Stimulated activated naive CD8-positive, alpha-beta T cell treated with anti-CD3 and anti-CD28 coated beads, Interleukin-15, Interleukin-2, amounts not matched to agents 100 U/mL and 50 U/mL, for 24 hours (primary cell): ENCODE data around the gene NR6A1.

Experiments used
- ATAC-seq: fragments of 150-1000 bp; cut with Tn5 transposase; one replicate; pipeline ENCODE4 v1.10.0; 2021
- DNase-seq: peaks from one replicate; pipeline ENCODE4 v3.0.0; 2021

NR6A1 gene

DNA sequence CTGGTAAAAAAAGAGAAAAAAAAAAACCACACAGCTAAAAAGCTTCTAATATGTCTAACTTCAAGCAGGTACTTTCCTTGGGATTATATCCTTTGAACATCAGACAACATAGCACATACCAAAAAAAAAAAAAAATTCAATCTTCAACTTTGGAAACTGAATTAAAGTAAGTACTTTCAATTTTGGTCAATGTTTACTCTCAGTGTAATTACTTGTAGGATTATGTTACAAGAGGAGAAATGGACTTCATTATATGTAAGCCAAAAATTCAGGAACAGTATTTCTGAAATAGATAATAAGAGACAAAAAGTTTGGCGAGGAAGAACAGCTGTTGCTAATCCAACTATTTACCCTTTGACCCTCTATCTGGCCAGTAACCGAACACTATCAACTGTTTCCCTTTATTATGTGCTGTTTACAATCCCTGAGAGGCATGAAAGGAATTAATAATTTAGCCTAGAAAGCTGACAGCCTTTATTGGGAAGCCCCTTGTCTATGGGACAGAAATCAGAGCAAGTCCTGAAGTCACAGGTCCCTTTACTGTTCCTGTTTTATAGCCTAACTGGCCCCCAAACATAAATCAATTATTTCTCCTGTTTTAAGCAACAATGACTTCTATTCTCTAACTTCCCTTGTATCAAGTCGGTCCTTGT is 46.6 kb downstream of the NR6A1 start:
- ATAC-seq = no peak
- DNase-seq = no peak

DNA sequence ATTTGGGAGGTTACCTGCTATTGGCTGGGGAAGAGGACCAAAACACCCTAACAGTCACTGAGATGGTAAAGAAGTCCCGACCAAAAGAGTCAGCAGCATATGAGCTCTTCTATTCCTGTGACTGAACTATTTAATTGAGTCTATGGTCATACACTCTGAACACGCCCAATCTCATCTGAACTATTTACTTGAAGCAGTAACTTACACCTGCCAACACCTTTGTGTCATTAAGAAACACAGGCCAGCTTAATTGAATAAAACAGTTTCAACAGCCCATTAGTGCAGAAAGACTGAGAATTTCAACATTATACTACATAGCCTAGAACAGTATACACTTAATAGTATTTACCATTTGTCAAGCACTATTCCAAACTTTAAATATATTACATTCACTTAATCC is 47.8 kb downstream of the NR6A1 start:
- ATAC-seq = no peak
- DNase-seq = no peak

DNA sequence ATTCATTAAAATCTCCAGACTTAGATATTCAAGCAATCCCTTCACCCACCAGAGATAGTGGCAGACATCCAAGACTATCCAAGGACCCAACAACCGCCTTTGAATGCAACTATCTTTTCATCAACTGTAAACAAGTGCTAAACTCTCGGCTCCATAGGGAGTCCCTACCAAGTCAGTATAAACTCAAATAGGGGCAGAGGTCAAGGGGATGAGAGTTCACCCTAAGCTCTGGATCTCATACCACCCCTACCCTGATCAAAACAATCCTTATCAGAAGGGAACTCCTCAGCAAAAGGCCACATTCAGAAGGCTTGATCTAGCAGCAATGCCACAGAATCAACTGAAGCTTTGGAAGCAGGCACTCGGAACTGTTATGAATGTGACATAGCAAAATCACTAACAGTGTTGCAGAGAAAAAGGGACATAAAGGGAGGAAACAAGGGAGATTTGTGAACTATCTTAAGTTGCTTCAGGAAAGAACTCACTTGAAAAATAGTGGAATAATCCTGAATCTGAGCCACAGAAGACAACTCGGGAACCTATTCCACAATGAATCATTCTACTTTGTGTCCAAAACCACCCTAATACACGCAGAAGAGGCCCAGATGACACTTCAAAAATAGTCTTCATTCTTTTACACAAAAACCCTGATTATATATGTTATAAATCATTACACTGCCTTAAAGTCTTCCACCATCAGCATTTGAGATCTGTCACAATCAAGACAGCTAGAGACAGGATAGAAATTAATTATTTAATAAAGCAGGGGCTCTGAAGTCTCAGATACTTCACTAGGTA is 49.8 kb downstream of the NR6A1 start:
- DNase-seq = no peak
- no peak for ATAC-seq

DNA sequence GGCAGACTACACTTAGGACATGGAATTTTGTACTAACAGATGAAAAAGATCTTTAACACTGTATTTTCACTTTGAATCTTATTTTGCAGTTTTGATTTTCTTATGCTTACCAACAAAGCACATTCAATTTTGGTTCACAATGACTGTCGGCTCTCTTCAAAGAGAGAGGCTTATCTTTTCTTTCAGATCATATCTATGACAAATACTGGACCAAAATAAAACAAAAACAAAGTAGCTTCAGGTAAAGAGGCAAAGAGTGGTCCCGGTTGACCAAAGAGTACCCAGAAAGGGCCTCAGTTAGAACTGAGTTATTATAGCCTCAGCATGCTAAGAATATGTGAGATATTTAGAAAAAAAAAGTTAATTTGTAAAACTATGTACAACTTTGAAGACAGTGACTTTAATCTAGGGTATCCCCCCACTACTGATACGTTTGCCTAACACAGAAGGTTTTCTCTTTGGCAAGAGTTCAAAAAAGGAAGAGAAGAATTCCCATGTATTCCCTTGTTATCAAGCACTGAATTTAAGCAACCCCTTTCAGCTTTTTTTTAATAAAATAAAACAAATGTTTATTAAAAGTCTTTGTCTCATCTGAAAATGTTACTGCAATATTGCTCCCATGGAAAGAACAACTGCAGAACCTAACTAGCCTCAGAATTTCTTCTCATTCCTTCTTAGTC is 50.5 kb downstream of the NR6A1 start:
- DNase-seq = no peak

DNA sequence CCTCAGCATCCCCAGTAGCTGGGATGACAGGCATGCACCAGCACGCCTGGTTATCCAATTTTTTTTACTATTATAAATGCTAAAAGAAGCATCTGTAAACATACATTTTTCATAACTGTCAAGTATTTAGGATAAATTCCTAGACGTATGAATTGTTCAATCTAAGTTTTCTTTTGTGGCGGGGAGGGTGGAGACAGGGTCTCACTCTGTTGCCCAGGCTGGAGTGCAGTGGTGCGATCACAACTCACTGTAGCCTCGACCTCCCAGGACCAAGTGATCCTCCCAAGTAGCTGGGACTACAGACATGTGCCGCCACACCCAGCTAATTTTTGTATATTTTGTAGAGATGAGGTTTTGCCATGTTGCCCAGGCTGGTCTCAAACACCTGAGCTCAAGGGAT is 52.2 kb downstream of the NR6A1 start:
- no peak for ATAC-seq
- DNase-seq = no peak

More for the DNA sequence above, 50.5 kb downstream of the NR6A1 start:
- no peak for ATAC-seq

DNA sequence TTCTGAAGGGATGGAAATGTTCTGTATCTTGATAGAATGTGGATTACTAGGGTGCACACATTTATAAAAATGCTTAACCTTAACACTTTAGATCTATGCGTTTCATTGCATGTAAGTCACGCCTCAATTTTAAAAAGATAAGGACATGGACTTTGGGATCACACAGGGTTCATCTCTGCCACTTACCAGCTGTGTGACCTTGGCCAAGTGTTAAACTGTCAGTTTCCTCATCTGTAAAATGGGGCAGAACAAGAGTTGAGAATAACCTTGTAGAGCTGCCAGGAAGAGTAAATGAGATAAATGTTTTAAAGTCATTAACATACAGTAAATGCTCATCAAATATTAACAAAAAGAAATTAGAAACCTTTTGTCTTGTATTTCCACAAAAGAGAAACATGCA is 53.5 kb downstream of the NR6A1 start:
- ATAC-seq = no peak
- no peak for DNase-seq

DNA sequence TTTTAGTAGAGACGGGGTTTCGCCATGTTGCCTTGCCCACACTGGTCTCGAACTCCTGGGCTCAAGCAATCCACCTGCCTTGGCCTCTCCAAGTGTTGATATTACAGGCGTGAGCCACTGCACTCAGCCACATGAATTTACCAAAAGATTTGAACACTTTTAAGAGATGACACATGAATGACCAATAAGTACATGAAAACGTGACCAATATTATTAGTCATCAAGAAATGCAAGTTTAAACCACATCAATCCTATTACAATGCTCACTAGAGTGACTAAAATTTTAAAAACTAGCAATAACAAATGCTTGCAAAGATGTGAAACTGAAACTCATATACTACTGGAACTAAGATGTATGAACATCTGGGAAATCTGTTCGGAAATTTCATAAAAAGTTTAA is 54.3 kb downstream of the NR6A1 start:
- no peak for DNase-seq
- ATAC-seq = peak; percentile 58

DNA sequence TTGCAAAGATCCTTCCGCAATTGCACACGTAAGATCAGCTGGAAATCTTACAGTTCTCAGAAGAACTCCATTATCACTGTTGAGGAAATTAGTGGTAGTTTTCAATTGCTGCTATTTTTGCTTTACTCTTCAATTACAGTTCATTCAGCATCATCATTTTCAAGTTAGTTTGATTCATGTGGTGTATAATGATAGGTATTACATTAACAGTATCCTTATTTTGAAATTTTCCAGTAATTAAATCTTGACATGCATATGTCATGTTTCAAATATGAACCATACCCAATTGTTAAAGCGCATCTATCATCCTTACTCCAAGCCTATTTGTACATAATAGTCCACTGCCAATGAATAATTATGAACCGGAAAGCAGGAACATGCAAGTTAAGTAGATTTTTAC is 60.3 kb downstream of the NR6A1 start:
- no peak for DNase-seq
- ATAC-seq = no peak

DNA sequence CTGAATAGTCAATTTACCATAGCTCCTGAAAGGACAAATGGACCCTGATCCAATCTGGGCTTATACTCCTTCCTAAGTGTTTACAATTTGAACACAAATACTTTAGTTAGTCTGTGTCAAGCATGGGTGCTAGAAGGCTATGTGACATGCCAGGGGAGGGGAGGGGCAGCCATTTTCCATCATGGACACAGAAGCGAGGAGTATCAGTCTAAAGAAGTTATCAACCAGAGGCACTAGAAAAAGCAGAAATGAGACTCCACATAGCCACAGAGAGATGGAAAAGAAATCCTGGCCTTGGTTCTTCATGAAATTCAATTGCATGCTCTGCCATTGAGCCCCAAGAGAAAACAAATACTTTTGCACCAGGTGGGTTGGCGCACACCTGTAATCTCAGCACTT is 61.8 kb downstream of the NR6A1 start:
- ATAC-seq = no peak
- DNase-seq = no peak

DNA sequence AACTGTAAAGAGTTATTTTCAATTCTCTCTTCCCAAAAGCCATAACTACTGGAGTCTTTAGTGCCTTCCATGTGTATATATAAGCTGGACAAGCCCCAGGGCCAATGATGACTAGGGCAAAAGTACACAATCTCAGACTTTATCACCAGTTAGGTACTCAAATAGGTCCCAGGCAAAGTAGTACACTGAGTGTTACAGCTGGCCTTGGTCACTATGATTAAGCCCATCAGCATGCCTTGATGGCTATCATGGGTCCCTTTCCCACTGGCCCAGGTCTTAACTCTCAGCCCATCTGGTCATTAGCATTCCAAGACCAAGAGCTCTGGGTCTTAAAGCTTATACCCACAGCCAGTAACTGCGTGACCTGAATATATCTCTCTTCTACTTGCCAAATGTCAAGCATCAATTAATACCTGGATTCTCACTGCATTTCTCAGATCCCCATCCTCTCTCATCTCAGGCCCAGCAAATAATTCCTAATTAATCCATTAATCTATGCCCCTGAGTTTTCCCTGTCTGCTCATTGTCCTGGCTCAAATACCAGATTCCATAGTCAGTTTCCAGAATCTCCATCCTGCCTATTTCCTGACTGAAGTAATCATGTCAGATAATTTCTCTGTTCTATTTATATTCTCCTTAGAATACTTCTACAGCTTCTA is 62.3 kb downstream of the NR6A1 start:
- no peak for DNase-seq
- ATAC-seq = no peak

DNA sequence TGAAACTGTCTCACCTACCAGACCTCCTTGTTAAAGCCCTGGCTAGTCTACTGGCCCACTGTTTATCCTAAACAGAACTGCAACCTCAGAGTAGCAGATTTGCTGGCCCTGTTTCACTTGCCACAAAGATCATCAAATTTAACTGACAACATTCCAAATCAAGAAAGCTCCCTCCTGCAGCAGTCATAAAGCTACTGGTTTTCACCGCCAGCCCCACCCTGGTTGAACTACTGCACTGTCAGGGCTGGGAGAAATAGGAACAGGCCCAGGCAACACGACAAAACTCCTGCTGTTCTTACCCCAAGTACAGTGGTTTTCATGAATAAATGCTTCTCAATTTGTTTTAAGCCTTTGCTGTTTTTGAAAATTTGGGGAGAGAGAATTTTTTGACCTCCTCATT is 63.0 kb downstream of the NR6A1 start:
- no peak for DNase-seq
- ATAC-seq = no peak

DNA sequence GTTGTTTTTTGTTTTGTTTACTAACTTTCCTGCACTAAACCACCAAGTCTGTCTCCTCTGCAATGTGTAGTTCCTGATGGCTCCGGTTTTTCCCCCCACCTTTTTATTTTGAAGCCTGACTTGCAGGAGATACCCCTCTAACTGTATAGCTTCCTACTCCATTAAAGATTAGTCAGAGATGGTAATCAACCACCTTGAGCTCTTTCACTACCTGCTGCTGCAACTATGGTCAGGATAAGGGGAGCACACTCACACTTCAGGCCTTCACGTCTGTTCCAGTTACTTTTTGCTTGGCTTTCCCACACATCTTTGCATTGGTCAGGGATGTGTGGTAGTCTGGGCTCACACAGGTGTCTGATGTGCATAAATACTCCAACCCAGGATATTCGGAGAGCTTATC is 63.4 kb downstream of the NR6A1 start:
- DNase-seq (no peak), ATAC-seq (no peak)

DNA sequence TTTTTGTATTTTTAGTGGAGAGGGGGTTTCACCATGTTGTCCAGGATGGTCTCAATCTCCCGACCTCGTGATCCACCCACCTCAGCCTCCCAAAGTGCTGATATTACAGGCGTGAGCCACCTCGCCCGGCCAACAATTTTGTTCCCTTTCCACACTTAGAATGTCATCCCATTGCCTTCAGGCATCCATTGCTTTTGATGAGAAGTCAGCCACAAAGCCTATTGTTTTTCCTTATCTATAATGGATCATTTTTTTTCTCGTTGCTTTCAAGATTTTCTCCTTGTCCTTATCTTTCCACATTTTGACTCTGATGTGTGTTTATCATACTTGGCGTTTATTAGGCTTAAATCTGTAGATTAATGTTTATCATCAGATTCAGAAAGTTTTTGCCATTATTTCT is 64.4 kb downstream of the NR6A1 start:
- ATAC-seq = no peak
- DNase-seq = no peak

DNA sequence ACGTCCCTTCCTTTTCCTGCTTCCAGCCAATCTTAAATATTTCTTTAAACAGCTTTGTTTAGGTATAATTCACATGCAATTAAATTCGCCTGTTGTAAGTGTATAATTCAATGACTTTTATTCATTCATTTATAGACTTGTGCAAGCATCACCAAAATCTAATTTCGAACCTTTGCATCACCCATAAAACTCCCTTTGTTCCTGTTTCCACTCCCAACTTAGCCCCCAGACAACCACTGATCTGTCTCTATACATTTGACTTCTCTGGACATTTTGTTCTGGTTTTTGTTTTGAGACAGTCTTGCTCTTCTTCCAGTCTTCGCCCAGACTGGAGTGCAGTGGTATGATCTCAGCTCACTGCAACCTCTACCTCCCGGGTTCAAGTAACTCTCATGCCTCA is 71.5 kb downstream of the NR6A1 start:
- no peak for ATAC-seq
- no peak for DNase-seq

DNA sequence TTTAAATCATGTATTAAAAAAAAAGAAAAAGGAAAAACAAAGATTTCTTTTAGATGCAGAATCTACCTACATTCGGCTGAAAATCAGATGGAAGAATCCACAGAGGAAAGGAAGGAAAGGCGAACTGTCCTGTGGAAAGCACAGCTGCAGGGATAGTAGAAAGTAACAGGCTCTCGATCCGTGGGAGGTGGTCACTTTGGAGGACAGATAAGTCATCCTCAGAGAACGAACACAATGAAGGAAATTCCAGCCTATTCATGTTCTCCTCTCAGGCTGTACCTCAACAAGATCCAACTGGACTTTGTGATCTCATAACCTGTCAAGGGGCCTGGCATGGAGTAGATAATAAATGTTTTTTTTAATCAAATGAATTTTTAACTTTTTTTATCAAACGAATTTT is 72.8 kb downstream of the NR6A1 start:
- DNase-seq (no peak), ATAC-seq (no peak)

DNA sequence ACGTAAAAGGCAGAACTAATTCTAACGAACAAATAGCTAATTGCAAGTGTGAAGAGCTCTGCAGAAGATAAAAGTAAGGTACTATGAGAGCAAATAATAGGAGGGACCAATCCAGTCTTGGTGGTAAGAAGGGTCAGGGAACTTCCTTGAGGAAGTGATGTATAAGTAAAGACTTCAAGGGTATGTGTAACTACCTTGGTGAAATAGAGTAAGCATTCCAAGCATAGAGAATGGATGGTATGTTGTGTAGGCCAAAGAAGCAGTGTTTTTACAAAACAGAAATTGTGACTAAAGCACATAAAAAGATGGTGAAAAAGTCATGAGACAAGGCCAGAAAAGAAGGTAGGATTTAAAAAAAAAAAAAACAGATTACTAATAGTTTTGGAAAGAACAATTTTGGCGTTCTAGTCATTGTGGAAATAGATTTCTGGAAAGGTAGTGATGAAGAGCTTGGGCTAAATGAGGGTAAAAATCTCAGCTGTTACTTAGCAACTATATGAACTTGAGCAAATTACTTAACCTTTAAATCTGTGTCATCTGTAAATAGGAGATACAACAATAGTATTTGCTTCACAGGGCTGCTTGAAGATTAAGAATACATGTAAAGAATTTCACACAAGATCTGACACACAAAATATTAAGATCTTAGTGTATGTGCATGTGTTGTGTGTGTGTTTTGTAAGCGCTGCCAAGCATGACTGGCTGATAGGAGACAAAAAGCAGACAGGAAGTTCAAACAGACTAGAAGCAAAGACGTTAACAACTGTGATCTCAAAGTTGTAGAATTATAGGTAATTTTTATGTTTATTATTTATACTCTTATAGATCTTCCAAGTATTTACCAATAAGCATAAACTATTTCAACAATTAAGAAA is 73.5 kb downstream of the NR6A1 start:
- no peak for ATAC-seq
- no peak for DNase-seq

DNA sequence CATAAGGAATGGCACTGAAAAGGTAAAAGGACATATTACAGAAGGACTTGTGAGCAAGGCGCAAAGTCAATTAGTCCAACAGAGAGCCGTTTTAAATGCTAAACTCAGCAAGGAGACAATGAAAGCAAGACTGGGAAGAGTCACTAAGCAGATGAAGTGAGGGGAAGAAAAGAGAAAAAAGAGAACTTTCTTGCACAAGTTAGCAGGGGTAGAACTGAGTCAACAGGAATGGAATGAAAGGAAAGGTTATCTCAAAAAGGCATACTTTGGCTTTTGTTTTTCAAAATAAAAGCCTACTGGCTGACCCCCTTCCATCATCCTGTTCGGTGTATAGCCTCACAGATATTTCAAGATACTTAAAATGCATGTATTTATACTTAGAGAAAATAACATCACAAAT is 75.0 kb downstream of the NR6A1 start:
- DNase-seq (no peak), ATAC-seq (no peak)

DNA sequence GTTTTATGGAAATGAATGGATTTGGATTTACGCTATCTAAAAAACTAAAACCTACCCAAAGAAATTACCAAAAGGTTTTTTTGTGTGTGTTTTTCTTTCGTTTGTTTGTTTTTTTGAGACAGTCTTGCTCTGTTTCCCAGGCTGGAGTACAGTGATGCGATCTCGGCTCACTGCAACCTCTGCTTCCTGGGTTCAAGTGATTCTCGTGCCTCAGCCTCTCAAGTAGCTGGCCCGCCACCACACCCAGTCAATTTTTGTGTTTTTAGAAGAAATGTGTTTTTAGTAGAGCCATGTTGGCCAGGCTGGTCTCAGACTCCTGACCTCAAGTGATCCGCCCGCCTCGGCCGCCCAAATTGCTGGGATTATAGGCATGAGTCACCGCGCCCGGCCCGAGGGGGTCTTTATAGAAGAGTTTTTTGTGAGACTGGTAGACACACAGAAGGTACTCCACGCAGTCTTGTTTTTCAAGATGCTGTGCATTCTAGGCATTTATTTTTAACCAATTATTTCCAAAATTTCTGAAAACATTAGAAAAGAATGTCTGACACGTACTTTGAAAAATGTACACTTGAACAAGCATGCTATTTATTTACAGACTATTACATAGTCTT is 75.7 kb downstream of the NR6A1 start:
- DNase-seq (no peak), ATAC-seq (no peak)

DNA sequence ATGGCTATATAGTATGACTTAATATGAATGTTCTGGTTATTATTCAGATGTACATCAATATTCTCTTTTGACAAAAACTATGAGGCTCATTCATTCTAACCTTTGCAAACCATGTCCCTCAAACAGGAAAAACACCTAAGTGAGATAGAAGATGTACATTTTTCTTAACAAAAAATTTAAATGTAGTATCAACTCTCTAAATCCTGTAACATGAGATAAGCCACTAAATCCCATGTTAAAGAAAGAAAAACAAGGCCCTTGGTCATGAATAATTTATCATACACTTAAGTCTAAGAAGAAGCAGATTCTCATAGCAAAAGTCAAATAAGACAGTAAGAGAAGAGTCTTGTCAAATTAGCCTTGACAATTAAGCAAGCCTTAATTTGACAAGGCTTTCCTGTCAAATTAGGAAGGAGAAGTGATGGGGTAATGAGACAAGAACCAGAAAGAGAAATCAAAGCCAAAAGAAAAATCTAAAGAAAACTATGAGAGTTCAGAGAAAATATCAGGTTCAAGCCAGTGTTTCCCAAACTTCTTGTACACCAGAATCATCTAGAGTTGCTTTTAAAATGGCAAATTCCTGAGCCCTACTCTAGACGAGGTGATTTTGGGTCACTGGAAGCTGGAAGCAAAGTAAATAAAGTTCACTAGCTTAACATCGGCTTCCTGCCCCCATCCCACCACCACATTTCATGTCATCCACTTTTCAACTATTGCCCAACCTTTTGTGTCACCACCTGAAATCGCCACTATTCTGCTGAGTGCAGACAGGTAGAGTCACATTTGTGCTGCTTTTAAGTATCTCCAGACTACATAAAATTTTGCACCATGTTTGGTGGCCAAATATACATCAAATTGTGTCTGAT is 76.5 kb downstream of the NR6A1 start:
- ATAC-seq (no peak), DNase-seq (no peak)

DNA sequence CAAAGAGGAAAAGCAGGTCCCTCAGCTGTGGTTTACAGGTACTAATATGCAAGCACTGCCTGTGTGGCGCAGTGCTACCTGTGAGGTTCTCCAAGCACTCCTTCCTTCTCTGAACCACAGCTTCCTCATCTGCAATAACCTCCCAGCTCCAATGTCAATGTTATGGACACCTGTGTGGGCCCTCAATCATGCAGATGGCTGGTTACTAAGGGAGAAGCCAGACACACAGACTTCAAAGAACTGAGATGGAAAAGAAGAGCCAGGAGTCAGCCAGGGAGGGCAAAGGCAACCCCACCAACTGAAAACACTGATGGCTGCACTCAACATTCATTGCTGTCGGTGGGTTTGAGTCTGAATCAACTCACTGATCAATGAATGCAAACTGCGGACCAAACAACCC is 77.7 kb downstream of the NR6A1 start:
- ATAC-seq (no peak), DNase-seq (no peak)
